Bronchial epithelial cell (primary cell): ENCODE results near the gene MYO5A. TPM values are rescaled to one million over a fixed set of nuclear protein-coding genes. Genes with fewer than 3 reads are reported as not detected.

Experiments
- DNase-seq: peaks from one replicate; pipeline ENCODE4 v3.0.0-alpha.2; 2010; ENCODE audit warnings: low read depth
- FAIRE-seq: peaks from 2 replicates; lab custom pipeline; 2011; peaks lifted over from hg19 to GRCh38; lab: Jason Lieb, UNC
- H3K27me3 ChIP-seq: 2 replicates; pipeline ENCODE4 v1.5.1; 2011; ENCODE audit warnings: low read length; ENCODE audit not compliant: control insufficient read depth, insufficient read depth
- H3K36me3 ChIP-seq: 2 replicates; pipeline ENCODE4 v1.5.1; 2011; ENCODE audit warnings: low read length; ENCODE audit not compliant: control insufficient read depth, insufficient read depth
- H3K4me3 ChIP-seq: 2 replicates; pipeline ENCODE4 v1.5.1; 2011; ENCODE audit warnings: mild to moderate bottlenecking, low read depth, low read length, control low read depth
- total RNA-seq: library from RNA; depleted of rRNA; stranded (reverse); fragments of >200 nt; gene quantifications from 2 replicates; pipeline ENCODE4 v1.2.1, GENCODE V29; 2014
- TF ChIP-seq, protein P1 (sequence below): IDR thresholded peaks from 2 replicates; pipeline ENCODE4 v1.5.1; 2011; ENCODE audit warnings: mild to moderate bottlenecking, moderate library complexity, low read length, control low read depth, inconsistent platforms; ENCODE audit not compliant: insufficient read depth, severe bottlenecking

The MYO5A gene
- total RNA-seq, 1 donor from 2014 or later: 29.5 TPM

DNA sequence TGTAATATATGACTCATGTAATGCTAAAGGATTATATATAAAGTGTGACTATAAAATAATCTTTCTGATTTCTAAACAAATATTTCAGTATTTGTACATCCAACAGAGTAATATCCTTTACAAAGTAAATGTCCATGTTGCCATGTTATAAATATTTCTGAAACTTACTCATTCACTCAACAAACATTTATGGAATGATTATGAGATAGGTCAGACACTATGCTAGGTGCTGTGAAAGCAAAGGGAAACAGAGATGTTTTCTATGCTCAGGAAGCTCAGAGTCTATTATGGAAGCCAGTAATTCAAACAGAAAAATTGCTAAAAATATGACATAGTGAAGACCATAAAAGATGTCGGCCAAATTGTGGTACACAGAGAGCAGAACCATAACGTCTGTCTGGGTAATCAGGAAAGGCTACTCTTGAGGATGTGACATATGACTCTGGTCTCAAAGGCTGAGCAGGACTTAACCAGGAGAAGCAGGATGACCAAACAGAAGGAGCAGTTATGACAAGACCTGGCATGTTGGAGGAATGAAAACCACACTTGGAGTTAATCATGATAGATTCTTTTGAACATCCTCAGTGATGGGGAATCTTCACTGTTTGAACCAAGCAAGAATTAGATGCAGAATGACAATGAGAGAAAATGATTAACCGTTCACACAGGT is 194.1 kb downstream of the MYO5A start:
- Histone ChIP-seq H3K4me3 (no peak overlapping the region), H3K27me3 (no peaks in the 10 kb centered on the region), H3K36me3 (no peaks in the 10 kb centered on the region)
- FAIRE-seq (no peak), DNase-seq (peak; percentile 93)
- TF ChIP-seq, protein P1, sequence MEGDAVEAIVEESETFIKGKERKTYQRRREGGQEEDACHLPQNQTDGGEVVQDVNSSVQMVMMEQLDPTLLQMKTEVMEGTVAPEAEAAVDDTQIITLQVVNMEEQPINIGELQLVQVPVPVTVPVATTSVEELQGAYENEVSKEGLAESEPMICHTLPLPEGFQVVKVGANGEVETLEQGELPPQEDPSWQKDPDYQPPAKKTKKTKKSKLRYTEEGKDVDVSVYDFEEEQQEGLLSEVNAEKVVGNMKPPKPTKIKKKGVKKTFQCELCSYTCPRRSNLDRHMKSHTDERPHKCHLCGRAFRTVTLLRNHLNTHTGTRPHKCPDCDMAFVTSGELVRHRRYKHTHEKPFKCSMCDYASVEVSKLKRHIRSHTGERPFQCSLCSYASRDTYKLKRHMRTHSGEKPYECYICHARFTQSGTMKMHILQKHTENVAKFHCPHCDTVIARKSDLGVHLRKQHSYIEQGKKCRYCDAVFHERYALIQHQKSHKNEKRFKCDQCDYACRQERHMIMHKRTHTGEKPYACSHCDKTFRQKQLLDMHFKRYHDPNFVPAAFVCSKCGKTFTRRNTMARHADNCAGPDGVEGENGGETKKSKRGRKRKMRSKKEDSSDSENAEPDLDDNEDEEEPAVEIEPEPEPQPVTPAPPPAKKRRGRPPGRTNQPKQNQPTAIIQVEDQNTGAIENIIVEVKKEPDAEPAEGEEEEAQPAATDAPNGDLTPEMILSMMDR: no peak

DNA sequence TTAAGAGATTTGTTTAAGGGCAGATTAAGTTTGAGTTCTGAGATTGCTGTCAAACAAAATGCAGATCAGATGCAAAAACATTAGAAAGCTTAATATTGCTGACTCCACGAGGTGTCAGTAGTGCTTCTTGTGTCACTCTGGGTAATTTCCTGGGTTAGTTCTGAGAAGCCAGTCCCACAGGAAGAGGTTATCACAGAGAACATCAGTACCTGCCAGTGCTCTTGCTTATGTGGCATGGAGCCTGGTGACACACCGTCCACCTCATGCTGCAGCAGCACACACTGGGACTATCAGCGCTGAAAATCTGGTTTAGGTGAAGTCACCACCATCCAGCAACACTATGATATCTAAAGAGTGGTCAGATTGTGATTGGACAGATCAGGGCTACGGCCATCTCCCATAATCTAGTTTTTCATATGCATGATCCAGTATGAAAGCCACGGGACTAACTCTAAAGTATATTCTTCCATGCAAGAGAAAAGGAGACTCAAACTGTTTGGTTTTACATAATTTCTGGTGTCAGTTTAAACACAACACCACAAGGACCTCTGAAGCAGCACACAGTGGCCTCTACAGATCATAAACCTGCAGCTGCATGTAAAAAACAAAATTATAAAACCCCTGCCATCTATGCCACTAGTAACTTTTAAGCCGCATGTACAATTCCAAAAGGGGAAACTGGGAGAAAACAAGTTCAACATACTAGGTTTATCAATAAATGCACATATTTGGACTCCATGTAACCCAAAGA is 197.0 kb downstream of the MYO5A start:
- FAIRE-seq (no peak), DNase-seq (peak; percentile 73)
- H3K36me3 ChIP-seq: peaks cover 1% of the 10 kb centered on the region

DNA sequence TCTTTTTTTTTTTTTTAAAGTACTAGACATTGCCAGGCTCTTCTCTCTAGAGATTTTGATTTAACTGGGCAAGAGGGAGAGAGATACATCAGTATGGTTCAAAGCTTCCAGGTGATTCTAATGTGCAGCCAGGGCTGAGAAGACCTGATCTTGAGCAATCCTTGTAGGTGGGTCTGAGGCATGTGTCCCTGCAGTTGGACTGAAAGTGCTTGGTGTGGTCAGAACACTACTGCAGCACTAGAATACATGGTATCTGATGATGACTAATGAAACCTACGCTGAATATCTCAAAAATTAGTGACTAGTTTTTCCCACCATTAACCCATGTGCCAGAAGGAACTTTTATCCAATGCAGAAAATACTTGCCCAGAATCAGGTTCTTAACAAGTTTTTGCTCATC is 198.7 kb downstream of the MYO5A start:
- DNase-seq: no peak
- Histone ChIP-seq H3K36me3 (peaks cover 3% of the 10 kb centered on the region), H3K27me3 (no peaks in the 10 kb centered on the region), H3K4me3 (no peak overlapping the region)
- TF ChIP-seq, protein P1: no peak
- no peak for FAIRE-seq

More for the DNA sequence above, 197.0 kb downstream of the MYO5A start:
- H3K27me3 ChIP-seq: no peaks in the 10 kb centered on the region
- H3K4me3 ChIP-seq: no peak overlapping the region
- TF ChIP-seq, protein P1: peak; percentile 56

DNA sequence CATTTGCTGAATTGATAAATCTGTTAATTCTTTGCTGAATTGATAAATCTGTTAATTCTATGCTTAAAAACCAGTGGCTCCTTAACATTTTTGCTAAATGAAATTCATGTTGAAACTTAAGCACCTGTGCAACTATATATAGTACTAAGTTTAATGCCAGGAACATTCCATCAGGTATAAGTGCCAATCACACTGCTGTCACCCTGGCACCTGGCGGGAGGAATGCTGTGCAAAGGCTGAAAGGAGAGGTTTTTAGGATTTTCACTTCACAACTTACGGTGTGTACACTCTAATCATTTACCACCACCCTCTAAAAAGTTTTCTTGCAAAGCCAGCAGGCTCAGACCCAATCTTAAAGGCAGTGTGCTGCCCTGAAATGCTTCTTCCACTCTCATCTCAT is 199.5 kb downstream of the MYO5A start:
- H3K4me3 ChIP-seq: no peak overlapping the region
- peaks cover 4% of the 10 kb centered on the region for H3K36me3 ChIP-seq
- DNase-seq: no peak
- H3K27me3 ChIP-seq: no peaks in the 10 kb centered on the region
- TF ChIP-seq, protein P1: no peak
- no peak for FAIRE-seq

DNA sequence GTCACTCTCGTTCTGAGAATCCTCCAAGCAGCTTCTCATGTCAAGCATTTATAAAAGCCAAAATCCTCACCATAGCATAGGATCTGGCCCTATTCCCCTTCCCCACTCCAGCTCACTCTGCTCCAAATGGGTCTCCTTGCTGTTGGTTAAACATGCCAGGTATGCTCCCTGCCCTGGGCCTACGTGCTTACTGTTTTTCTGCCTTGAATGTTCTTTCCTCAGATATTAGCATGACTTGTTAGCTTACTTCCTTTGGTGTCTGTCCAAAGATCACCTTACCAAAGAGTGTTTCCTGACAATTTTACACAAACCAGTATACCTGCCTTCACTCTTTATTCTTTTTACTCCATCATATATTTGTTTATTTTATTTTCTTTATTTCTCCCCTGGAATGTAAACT is 200.0 kb downstream of the MYO5A start:
- DNase-seq (no peak), FAIRE-seq (no peak)
- Histone ChIP-seq H3K27me3 (no peaks in the 10 kb centered on the region), H3K4me3 (no peak overlapping the region), H3K36me3 (peaks cover 4% of the 10 kb centered on the region)
- TF ChIP-seq, protein P1: no peak
